Measurements from ENCODE around the gene TAMALIN. TPM values are rescaled to one million over a fixed set of nuclear protein-coding genes. Genes with fewer than 3 reads are reported as not detected.

The TAMALIN gene
- polyA plus RNA-seq, 1 donor from 2014 or later: 6.1 TPM

GRCh38 chr12:51997136-51997535 lies 9.6 kb upstream of the TAMALIN start:
- no peaks in the 10 kb centered on the region for H3K9me3 ChIP-seq (ENCODE audit: low read length)
- H3K79me2 ChIP-seq (replicated peaks; ENCODE audit: insufficient read depth, low read length): no peaks in the 10 kb centered on the region
- no peak overlapping the region for H2AFZ ChIP-seq (ENCODE audit: low read depth, low read length)
- no peak overlapping the region for H3K4me2 ChIP-seq (ENCODE audit: low read length)
- no peaks in the 10 kb centered on the region for H3K27me3 ChIP-seq (ENCODE audit: insufficient read depth, low read depth, low read length)
- H3K4me3 ChIP-seq (ENCODE audit: low read length): no peak overlapping the region
- H3K27ac ChIP-seq (ENCODE audit: low read length): no peak overlapping the region
- H4K20me1 ChIP-seq (ENCODE audit: insufficient read depth): no peaks in the 10 kb centered on the region
- H3K36me3 ChIP-seq (ENCODE audit: insufficient read depth, low read length): peaks cover 8% of the 10 kb centered on the region
- H3F3A ChIP-seq (ENCODE audit: insufficient read depth, low read length, poor library complexity, severe bottlenecking): no peaks in the 10 kb centered on the region
- no peak for TF ChIP-seq TAF1 (IDR thresholded peaks at IDR 0.05; ENCODE audit: low read depth)
- TF ChIP-seq EP300 (conservative IDR thresholded peaks at IDR 0.05; ENCODE audit: poor library complexity, severe bottlenecking): no peak
- no peak for TF ChIP-seq SMC3 (conservative IDR thresholded peaks at IDR 0.05; ENCODE audit: poor library complexity)
- TF ChIP-seq RAD21 (conservative IDR thresholded peaks at IDR 0.05): no peak
- no peaks in the 10 kb centered on the region for H3K9me2 ChIP-seq (ENCODE audit: insufficient read depth, low read length)
- no peak overlapping the region for H3K9ac ChIP-seq (ENCODE audit: low read length)

GRCh38 chr12:52003016-52003550 lies 3.7 kb upstream of the TAMALIN start:
- no peaks in the 10 kb centered on the region for H3K79me2 ChIP-seq (replicated peaks; ENCODE audit: insufficient read depth, low read length)
- no peaks in the 10 kb centered on the region for H3K9me3 ChIP-seq (ENCODE audit: low read length)
- H2AFZ ChIP-seq (ENCODE audit: low read depth, low read length): no peak overlapping the region
- no peak overlapping the region for H3K4me3 ChIP-seq (ENCODE audit: low read length)
- H4K20me1 ChIP-seq (ENCODE audit: insufficient read depth): no peaks in the 10 kb centered on the region
- H3K4me2 ChIP-seq (ENCODE audit: low read length): no peak overlapping the region
- no peaks in the 10 kb centered on the region for H3F3A ChIP-seq (ENCODE audit: insufficient read depth, low read length, poor library complexity, severe bottlenecking)
- no peaks in the 10 kb centered on the region for H3K9me2 ChIP-seq (ENCODE audit: insufficient read depth, low read length)
- H3K27me3 ChIP-seq (ENCODE audit: insufficient read depth, low read depth, low read length): peaks cover 27% of the 10 kb centered on the region
- no peak for TF ChIP-seq SMC3 (conservative IDR thresholded peaks at IDR 0.05; ENCODE audit: poor library complexity)
- TF ChIP-seq MXI1 (conservative IDR thresholded peaks at IDR 0.05; ENCODE audit: poor library complexity, severe bottlenecking): no peak
- no peak for TF ChIP-seq EP300 (conservative IDR thresholded peaks at IDR 0.05; ENCODE audit: poor library complexity, severe bottlenecking)
- TF ChIP-seq POLR2AphosphoS5 (IDR thresholded peaks at IDR 0.05): no peak
- TF ChIP-seq, protein P1, sequence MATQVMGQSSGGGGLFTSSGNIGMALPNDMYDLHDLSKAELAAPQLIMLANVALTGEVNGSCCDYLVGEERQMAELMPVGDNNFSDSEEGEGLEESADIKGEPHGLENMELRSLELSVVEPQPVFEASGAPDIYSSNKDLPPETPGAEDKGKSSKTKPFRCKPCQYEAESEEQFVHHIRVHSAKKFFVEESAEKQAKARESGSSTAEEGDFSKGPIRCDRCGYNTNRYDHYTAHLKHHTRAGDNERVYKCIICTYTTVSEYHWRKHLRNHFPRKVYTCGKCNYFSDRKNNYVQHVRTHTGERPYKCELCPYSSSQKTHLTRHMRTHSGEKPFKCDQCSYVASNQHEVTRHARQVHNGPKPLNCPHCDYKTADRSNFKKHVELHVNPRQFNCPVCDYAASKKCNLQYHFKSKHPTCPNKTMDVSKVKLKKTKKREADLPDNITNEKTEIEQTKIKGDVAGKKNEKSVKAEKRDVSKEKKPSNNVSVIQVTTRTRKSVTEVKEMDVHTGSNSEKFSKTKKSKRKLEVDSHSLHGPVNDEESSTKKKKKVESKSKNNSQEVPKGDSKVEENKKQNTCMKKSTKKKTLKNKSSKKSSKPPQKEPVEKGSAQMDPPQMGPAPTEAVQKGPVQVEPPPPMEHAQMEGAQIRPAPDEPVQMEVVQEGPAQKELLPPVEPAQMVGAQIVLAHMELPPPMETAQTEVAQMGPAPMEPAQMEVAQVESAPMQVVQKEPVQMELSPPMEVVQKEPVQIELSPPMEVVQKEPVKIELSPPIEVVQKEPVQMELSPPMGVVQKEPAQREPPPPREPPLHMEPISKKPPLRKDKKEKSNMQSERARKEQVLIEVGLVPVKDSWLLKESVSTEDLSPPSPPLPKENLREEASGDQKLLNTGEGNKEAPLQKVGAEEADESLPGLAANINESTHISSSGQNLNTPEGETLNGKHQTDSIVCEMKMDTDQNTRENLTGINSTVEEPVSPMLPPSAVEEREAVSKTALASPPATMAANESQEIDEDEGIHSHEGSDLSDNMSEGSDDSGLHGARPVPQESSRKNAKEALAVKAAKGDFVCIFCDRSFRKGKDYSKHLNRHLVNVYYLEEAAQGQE (IDR thresholded peaks at IDR 0.05; ENCODE audit: borderline replicate concordance): no peak
- no peak for TF ChIP-seq EZH2 (IDR thresholded peaks at IDR 0.05; ENCODE audit: borderline replicate concordance, insufficient read depth, low read length, poor library complexity, severe bottlenecking)
- H3K27ac ChIP-seq (ENCODE audit: low read length): no peak overlapping the region
- H3K36me3 ChIP-seq (ENCODE audit: insufficient read depth, low read length): peaks cover 8% of the 10 kb centered on the region
- no peak overlapping the region for H3K9ac ChIP-seq (ENCODE audit: low read length)

- H4K20me1 ChIP-seq (ENCODE audit: insufficient read depth): no peaks in the 10 kb centered on the region
- H3K9ac ChIP-seq (ENCODE audit: low read length): no peak overlapping the region
- no peaks in the 10 kb centered on the region for H3F3A ChIP-seq (ENCODE audit: insufficient read depth, low read length, poor library complexity, severe bottlenecking)
- H3K4me2 ChIP-seq (ENCODE audit: low read length): no peak overlapping the region
- no peak overlapping the region for H2AFZ ChIP-seq (ENCODE audit: low read depth, low read length)
- H3K9me2 ChIP-seq (ENCODE audit: insufficient read depth, low read length): no peaks in the 10 kb centered on the region
- no peak for TF ChIP-seq TAF1 (IDR thresholded peaks at IDR 0.05; ENCODE audit: low read depth)
- no peak for TF ChIP-seq POLR2AphosphoS5 (IDR thresholded peaks at IDR 0.05)
- no peaks in the 10 kb centered on the region for H3K79me2 ChIP-seq (replicated peaks; ENCODE audit: insufficient read depth, low read length)
- H3K27me3 ChIP-seq (ENCODE audit: insufficient read depth, low read depth, low read length): peaks cover 29% of the 10 kb centered on the region
- H3K4me3 ChIP-seq (ENCODE audit: low read length): no peak overlapping the region
- peaks cover 8% of the 10 kb centered on the region for H3K36me3 ChIP-seq (ENCODE audit: insufficient read depth, low read length)
- H3K27ac ChIP-seq (ENCODE audit: low read length): no peak overlapping the region
- H3K9me3 ChIP-seq (ENCODE audit: low read length): no peaks in the 10 kb centered on the region
These were observed 3.2 kb upstream of the TAMALIN start for GRCh38 chr12:52003591-52003990.

Data from neural cell (in vitro differentiated cells).